ENCODE measurements around the gene GNG2.

- TF ChIP-seq, protein P1, sequence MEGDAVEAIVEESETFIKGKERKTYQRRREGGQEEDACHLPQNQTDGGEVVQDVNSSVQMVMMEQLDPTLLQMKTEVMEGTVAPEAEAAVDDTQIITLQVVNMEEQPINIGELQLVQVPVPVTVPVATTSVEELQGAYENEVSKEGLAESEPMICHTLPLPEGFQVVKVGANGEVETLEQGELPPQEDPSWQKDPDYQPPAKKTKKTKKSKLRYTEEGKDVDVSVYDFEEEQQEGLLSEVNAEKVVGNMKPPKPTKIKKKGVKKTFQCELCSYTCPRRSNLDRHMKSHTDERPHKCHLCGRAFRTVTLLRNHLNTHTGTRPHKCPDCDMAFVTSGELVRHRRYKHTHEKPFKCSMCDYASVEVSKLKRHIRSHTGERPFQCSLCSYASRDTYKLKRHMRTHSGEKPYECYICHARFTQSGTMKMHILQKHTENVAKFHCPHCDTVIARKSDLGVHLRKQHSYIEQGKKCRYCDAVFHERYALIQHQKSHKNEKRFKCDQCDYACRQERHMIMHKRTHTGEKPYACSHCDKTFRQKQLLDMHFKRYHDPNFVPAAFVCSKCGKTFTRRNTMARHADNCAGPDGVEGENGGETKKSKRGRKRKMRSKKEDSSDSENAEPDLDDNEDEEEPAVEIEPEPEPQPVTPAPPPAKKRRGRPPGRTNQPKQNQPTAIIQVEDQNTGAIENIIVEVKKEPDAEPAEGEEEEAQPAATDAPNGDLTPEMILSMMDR (conservative IDR thresholded peaks at IDR 0.05; ENCODE audit: low read depth, low read length) = no peak
- no peak for TF ChIP-seq EZH2 (IDR thresholded peaks at IDR 0.05; ENCODE audit: borderline replicate concordance, low read depth, low read length, poor library complexity, severe bottlenecking)
Measured at GRCh38 chr14:51862176-51862796, 1.9 kb downstream of the GNG2 start.
